Activated gamma-delta T cell treated with Interleukin-2 at 50 U/mL for 16 hours (primary cell): ENCODE results near the gene PVALB.

Source experiments
- DNase-seq: peaks from one replicate; pipeline ENCODE4 v3.0.0-alpha.2; 2020

Gene PVALB

DNA sequence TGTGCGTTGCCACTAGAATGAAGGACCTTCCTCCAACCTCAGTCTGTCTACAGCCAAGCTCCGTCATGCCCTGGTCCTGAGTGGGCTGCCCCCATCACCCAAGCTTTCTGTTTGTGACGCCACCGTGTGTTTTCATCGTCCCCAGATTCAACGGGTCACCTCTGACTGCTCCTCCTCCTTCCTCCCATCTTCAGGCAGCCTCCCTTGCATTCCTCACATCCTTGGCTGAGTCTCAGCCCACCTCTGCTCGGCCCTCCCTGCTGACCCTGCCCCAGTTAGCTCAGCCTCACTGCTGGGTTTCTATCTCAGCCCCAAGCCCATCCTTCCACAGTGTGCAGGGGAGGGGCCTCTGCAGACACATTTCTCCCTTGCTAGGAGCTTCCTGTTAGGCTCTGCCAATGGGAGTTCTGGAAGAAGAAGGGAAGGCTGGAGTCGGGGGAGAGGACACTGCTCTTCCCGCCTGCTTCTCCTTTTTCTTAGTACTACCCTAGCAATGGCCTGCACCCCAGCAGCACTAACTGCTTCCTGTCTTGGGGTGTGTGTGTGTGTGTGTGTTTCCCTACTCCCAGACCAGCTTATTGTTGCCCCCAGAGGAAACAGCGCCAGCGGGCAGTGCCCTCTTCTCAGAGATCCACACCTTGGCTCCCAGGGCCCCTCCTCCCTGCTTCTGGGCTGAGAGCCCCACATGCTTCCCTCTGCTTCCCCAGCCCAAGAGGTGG lies 46.2 kb downstream of the PVALB start:
- DNase-seq, result no peak

DNA sequence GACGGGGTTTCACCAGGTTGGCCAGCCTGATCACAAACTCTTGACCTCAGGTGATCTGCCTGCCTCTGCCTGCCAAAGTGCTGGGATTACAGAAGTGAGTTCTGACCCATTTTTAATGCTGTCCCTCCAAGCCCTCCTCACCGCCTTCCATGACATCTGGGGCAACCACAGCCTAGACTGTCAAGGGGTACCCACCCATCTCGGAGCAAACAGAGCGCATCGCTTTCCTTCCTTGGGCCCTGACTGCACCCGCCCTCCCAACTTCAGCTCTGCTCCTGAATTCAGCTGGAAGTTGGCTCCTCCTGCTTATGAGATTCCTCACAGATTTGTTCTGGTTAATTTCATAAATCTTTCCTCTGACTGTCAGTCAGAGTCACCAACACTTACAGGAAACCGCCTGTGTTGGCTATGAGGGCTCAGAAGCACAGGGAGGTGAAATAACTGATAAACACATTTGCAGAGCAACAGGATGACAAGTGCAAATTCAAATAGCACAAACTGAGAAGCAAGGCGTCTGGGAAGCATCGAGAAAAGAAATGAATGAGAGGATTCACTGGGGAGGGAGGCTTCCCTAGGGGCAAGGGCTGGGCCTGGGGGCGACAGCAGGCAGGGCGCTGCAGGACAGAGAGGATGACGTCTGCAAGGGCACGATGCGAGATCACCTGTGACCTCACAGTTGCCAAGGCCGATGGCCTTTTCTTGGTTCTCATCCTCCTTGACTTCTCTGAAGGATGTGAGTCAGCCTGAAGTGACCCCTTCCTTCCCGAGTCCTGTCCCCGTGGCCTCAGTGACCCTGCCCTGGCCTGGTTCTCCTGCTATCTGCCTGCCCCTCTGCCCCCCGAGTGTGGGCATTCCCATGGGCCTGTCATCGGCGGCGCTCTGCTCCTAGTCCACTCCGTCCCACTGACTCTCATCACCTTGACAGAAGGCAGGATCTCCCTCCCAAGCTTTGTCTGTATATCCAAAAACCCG lies 47.0 kb downstream of the PVALB start:
- no peak for DNase-seq

DNA sequence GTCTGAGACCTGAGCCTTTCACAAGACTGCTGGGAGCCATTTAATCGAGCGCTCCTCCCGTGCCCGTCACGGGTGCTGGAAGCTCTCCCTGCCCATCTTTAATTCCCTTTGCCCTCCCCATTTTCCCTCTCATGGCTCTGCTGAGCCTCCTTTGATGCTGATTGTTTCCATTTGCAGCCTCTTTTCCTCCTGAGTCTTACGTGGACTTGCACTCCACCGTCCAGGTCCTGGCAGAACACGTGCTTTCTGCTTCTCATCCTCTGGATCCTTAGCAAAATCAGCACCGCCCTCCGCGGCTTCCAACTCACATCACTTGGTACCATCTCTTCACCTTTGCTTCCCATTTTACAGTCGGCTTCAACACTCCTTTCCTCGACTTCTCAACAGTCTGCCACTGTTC lies 48.2 kb downstream of the PVALB start:
- DNase-seq, result no peak

DNA sequence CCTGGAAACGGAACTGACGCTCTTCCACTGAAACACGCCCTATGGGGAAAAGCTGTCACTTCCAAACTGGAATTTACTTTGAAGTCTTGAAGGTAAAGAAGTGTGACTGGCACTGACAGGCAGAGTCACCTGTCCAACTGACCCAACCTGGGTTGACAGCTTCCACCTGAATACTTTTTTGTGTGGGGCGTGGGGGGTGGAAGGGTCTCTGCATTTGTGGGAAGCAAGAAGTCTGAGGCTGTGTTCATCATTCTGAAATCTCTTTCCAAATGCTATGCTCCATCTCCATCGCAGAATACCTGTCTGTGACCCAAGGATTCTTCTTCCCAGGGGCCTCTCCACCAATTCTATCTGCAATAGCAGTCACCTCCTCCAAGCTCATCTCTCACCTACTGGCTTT lies 48.7 kb downstream of the PVALB start:
- DNase-seq, result no peak

DNA sequence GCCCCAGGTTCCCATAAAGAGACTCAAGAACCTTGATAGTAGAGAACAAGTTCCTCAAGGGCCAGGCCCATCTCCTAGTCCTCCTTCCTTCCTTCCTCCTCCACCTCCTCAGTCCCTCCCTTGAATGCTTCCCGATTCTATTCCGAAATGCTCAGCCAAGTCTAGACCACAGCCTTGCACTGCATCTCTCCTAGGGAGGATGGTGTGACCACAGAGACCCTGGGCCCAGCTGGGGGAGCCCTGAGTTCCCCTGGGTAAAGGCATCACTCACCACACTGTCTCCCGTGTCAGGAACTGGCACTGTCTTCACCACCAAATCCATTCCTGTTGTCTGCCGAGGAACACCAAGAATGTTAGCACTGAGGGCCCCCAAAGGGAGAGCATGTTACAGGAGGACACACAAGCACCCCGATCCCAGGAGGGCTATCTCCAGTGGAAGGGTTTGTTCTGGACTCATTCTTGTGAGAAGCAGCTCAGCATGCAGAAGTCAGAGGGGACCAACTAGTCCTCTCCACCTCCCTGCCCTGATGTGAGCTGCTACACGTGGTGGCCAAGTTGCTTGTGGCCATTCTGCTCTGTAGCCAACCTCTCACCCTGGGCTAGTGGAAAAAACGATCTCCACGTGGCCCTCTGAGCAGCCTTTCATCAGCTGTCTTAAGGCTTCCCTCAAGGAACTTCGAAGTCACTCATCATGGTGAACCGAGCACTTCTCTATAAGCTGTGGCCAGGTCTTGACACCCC lies 49.6 kb downstream of the PVALB start:
- no peak for DNase-seq

DNA sequence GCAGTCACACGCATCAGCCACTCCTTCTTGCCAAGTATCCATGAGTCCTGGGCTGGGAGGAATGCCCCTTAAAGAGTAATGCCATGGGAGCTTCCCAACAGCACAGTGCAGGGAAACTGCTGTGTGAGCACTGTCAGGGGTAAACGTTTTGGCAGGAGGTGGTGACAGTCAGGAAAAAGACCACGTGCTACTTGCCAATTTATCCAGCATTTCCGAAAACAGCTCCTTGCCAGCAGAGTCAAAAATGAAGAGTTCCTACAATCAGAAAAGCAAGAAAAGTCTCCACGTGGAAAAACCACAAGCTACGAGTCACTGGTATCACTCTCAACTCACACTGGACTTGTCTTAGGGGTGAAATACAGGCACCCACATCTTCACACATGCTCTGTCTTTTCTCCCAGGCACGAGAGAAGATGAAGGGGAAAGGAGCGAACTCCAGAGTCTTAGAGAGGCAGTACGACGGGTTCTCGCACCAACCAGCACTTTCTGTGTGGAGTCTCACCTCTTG lies 50.8 kb downstream of the PVALB start:
- no peak for DNase-seq

DNA sequence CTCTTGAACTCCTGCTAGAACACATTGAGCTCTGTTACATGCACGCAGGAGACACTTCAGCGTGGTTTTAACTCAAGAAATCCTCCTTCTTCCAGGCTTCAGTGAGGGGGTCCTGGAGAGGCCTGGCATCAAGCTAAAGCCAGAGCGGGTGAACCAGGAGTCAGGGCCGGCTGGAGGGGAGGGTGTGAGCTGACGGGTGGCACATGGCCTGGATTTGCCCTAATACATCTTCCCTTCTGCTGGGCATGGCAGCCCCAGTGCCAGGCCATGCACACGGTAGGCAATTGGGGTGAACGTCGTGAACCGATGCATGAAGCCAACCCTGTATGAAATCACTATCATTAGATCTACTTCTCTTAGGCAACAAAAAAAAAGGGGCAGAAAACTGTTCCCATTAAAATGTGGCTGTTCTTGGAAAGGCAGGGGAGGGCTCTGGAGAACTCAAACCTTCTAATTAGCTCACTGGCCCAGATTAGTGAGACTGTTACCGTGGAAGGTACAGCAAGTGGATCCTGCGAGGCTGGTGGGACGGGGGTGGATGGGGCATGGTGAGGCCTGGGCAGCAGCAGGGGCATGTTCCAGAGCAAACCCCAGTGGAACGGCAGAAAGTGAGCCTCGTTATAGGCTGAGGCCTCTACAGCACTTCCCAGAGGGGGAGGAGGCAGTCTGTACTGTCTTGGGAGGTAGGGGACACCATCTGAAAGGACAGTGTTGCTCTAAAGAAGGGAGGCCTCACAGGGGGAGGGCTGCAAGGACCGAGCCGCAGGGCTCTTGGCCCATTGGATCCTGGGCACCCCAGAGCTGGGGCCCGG lies 51.5 kb downstream of the PVALB start:
- no peak for DNase-seq

DNA sequence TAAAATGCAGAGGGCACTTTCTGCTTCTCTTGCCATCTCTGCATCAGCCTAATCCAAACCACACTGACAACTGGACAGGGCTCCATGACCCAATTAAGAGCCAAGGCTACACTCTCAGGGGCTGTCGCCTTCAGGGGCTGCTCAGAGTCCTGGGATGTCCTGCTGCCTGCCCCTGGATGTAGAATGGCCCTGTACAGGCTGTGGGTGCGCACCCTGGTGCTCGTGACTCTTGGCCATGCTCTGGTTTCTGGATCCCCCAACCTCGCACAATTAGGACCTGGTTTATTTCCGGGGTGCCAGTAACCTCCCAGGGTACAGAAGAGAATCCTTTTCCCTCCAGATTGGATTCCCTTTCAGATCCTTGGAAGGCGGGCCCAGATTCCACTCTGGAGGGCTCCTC lies 52.2 kb downstream of the PVALB start:
- no peak for DNase-seq

DNA sequence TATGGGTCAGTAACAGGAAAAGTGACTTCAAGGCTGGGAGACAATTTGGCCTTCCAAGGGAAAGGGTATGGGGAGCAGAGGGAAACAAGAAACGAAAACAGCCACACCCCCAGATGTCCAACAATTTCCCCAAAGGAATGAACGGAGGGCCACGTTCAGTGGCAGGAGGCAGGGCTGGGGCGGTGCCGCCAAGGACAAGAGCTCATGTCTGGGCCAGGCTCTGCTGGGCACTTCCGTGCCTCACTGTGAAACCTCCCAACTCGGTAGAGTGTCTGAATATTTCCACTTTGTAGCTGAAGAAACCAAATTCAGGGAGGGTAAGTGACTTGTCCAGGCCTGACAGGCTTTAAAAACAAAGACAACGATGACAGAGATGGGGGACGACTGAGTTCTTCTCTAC lies 52.8 kb downstream of the PVALB start:
- DNase-seq, result no peak

DNA sequence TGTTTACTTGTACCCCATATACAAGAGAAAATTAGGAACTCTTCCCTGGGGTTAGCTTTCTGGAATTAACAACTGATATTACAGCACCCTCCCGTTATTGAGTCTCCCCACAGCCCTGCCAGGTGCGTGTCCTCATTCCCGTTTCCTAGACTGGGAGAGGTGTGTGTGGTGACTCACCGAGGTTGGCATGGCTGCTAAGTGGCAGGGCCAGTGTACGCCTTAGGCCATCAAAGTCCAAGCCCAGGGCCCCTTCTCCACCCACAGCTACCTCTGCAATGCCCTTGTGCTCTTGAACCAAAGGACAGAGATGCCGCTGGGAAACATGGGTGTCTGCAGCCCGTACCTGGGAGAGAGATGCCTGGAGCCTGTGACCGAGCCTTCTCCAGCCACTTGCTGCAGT lies 53.3 kb downstream of the PVALB start:
- DNase-seq, result no peak

DNA sequence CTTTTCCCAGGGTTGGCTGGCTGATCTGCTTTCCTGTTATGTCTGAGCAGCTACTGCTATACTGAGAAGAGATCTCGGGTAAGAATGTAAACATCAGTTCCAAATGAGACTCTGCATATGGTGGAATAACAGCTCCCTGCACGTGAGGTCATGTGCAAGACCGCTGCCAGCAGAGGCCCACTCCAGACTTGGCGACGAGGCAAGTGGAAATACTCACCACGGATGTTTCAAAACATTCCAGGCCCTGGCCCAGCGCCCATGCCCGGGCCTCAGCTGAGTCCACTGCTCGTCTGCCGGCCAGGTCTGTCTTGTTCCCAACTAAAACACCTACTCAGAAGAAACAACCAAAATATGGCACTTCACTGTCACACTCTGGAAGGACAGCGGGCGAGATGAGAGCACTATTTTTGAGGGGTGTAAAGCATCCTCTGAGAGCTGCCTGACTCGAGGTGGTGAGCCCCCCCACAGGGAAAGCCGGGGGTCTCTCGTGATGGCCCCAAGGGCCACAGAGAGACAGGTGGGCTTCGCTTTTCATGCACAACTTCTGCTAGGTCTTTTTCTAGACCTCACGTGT lies 54.1 kb downstream of the PVALB start:
- no peak for DNase-seq

DNA sequence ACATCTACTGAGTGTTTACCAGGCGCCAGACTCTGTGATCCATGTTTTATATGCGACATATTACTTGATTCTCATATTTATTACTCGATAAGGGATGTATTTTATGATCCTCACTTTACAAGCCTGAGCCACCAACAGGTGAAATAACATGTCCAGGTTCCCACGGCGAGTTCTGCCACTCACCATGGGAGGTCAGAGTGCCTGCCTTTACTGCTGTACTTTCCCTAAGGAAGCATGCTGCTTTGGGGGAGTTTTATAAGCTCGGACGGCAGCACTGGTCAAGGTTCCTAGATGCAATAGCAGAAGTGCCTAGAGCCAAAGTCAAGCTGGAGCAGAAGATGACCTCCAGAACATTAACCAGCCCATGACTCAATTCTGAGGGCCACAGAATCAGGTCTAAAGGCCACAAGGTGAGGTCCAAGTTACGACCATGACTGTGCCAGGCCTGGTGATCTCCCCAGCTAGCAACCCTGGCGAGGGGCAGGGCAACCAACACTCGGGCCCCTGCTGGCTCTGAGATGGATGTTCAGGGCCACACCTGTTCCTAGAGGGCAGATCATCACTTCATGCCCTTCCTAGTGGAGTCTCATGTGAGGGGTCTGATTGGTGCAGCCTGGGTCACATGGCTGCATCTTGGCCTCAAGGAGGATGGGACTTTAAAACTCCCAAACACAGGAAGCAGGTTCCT lies 55.1 kb downstream of the PVALB start:
- no peak for DNase-seq

DNA sequence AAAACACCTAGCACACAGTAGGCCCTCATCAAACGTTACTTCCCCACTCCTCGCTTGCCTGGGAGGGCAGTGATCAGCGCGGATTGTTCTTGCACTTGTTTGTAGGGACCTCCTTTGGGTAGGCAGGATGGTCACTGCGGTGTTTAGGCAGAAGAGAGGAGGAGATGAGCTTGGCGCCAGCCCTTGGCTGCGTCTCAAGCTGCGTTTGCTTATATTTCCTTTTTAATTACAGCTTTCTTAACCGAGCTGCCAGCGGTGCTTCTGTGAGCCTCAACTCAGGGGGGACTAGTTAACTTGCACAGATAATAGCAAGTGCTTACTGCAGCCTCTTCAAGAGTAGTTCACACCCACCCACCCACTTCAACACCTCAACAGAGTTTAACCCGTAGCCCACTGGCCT lies 56.0 kb downstream of the PVALB start:
- no peak for DNase-seq

DNA sequence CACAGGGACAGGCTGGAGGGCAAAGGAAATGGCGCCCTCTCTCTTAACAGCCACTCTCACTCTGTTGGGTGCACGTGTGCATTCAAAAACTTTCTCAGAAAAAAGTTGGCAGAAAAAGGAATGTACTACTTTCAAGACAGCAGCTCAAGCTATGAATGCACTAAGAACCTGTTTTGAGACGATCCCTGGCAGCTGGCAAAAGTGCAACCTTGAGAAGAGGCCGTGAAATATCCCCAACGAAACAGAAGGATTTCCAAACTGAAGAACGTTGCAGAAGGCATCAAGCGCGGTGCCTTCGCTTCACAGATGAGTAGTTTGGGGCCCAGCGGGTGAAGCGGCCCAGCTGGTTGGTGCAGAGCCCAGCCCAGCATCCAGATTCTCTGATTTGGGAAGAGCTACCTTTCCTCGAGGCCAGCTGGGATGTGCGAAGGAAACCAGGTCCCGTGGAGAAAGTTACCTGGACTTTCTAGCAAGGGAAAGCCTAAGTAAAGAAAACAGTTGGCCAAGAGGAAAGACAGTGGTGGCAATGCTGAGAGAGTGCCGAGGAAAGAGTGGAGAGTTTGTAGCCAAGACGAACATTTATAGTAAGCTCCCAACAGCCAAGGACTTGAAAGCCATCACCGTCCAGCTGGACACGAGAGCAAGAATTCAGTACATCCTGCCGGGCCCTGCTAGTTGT lies 57.2 kb downstream of the PVALB start:
- no peak for DNase-seq

DNA sequence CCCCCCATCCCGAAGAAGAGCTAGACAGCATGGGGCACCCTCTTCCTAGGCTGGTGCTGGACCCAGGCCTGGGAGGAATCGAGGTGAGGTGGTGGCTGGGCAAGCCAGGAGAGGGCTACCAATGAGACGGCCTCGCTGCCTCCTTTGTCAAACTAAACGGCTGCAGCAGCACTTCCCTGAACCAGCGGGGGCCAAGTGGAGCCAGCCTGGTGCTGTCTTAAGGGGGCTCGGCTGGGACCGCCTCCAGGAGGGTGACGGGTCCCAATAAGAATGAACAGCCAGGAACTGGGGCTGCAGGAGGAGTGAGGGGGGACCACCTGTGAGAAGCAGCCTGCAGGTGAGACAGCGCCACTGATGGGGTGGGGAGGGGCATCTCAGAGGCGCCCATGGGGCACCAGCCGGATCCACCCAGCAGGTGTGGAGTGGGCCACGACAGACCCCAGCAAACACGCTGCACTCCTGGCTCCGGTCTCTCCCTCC lies 58.0 kb downstream of the PVALB start:
- no peak for DNase-seq

DNA sequence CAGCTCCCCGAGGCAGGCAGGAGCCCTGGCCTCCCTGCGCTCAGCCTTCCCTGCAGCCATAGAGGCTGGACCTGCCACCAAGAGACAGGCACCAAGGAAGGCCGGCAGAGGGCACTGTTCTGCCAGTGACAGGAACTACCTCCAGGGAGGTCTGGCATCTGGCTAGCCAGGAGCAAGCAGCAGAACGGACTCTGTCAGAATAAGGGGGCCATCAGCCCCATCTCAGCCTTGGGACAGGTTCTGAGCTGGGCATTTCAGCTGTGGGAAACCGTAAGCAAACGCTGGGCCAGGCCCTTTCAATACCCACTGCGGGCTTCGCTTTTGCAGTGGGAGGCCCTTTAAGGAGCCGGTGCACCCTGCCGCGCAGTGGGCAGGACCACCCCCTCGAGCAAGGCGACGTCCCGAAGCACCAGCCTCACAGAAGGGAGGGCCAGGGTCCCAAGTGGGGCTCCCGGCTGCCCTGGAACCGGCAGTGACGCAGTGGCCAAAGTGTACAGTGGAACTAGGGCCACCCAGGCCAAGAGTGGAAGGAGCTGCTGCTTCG lies 59.1 kb downstream of the PVALB start:
- peak; percentile 72 for DNase-seq

DNA sequence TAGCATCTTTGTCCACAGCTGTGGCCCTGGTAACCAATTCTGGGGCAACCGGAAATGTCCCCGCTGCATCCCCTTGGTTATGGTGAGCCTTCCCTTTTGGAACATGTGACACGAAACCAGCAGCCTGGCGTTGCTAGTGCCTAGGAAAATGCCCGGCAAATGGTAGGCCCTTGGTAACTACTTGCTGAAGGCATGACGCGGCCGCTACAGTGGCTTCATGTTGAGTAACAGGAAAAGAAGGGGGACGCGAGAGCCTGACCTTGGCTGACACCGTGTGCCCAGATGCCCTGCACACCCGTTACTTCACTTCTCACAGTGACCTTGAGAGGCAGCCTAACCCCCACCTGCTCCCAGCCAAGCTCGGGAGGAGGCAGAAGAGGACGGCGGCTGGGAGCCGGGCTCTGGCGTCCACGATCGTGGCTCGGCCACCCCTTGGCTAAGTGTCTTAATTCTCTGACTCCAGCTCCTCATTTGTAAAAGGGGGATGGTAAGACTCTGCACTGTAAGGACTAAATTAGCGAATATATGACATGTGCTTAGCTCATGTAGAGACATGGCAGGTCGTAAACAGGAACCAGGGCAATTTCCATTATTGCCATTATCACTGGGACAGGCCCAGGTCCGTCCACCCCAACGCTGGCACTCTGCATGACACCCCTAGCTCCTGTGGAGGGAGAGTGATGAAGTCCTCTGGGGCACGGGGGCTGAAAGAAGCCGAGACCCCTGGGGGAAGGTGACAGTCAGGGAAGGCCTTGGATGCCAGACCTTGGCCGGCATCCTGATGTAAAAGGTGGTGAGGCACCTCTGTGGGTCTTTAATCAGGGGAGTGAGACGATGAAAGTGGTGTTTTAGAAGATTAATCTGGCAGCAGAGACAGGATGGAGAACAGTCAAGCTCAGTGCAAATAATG lies 59.8 kb downstream of the PVALB start:
- DNase-seq, result no peak

DNA sequence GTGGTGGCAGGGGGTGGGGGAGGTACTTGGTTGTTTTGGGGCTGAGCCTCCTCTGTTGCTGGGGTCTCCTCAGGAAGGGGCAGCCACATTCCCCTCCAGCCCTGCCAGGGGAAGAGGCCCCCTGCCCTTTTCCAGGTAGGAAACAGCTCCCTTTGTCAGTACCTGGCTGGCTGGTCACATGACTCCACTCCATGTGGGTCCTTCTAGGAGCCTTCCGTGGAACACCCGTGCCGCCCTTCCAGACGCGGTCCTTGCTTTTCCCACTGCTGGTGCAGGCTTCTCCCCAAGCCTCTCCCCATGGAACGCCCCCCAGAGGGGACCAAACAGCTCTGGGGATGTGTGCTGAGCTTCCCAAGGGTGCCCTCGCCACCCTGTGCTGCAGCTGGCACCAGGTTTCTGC lies 60.8 kb downstream of the PVALB start:
- DNase-seq, result no peak

DNA sequence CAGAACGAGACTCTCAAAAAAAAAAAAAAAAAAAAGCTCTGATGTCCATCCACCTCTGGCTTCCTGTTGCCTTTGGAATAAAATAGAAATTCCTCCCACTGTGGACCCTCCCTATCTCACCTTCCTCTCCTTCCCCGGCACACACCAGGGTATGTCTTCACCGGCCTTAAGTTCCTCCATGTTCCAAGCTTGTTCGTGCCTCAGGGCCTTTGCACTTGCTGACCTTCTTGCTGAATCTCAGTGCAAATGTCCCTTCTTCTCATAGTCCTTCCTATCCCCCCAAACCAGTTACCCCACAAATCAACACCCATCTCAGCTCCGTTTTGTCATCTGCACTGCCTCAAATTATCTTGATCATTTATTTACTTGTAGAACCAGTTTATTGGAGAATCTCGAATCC lies 61.5 kb downstream of the PVALB start:
- DNase-seq, result no peak
